GM12872 (cell line): ENCODE results near the gene TTLL9.

Experiments used
- CTCF ChIP-seq: IDR thresholded peaks from 3 replicates; pipeline ENCODE4 v1.5.1; 2011; ENCODE audit warnings: low read depth, mild to moderate bottlenecking, low read length, moderate library complexity; ENCODE audit not compliant: insufficient read depth

The TTLL9 gene

GRCh38 chr20:31857861-31858759 lies 12.3 kb upstream of the TTLL9 start:
- no peak for TF ChIP-seq CTCF

- TF ChIP-seq CTCF = no peak
Measured at GRCh38 chr20:31858760-31859083, 11.7 kb upstream of the TTLL9 start.

GRCh38 chr20:31859266-31859997 lies 11.0 kb upstream of the TTLL9 start:
- no peak for TF ChIP-seq CTCF

- no peak for TF ChIP-seq CTCF
Measured at GRCh38 chr20:31859998-31860380, 10.4 kb upstream of the TTLL9 start.

- no peak for TF ChIP-seq CTCF
Measured at GRCh38 chr20:31860390-31861134, 9.9 kb upstream of the TTLL9 start.

GRCh38 chr20:31861135-31861384 lies 9.4 kb upstream of the TTLL9 start:
- no peak for TF ChIP-seq CTCF

GRCh38 chr20:31861385-31862156 lies 8.9 kb upstream of the TTLL9 start:
- TF ChIP-seq CTCF = no peak
